CD4-positive, CD25-positive, alpha-beta regulatory T cell (primary cell): ENCODE results near the gene C5orf46. TPM values are rescaled to one million over a fixed set of nuclear protein-coding genes. Genes with fewer than 3 reads are reported as not detected.
A peak's percentile ranks its signal among the peaks of the same experiment; 100 is the strongest.
"Not testable (repeated sequence)": the region's sequence is repeated elsewhere in the genome, so short reads cannot be mapped to it uniquely, and the experiment has no call there.

Experiments
- ATAC-seq, 2 donors: fragments of 150-1000 bp; cut with Tn5 transposase; one replicate each; pipeline ENCODE4 v1.10.0; 2021; ENCODE audit warnings: low read depth in 2 of 2, moderate number of reproducible peaks in 2 of 2, moderate library complexity in 1 of 2
- DNase-seq, 3 donors: peaks; one replicate each; pipeline versions ENCODE4 v3.0.0 to v3.0.0-alpha.2; 2012 to 2022; ENCODE audit warnings: mixed read lengths in 1 of 3
- H3K27ac ChIP-seq: one replicate; pipeline ENCODE4 v1.7.0; 2013; ENCODE audit warnings: mild to moderate bottlenecking, low read length; ENCODE audit not compliant: insufficient read depth, poor library complexity, severe bottlenecking
- H3K27me3 ChIP-seq: one replicate; pipeline ENCODE4 v1.7.0; 2013; ENCODE audit warnings: low read length; ENCODE audit not compliant: control insufficient read depth, insufficient read depth
- H3K36me3 ChIP-seq: one replicate; pipeline ENCODE4 v1.7.0; 2013; ENCODE audit warnings: mild to moderate bottlenecking, low read length, moderate library complexity; ENCODE audit not compliant: control insufficient read depth, insufficient read depth
- H3K4me1 ChIP-seq: 2 replicates; pipeline ENCODE4 v1.7.0; 2013; ENCODE audit warnings: mild to moderate bottlenecking, low read length; ENCODE audit not compliant: insufficient read depth, control insufficient read depth, poor library complexity, severe bottlenecking
- H3K4me3 ChIP-seq: one replicate; pipeline ENCODE4 v1.7.0; 2013; ENCODE audit warnings: low read depth, mild to moderate bottlenecking, low read length, moderate library complexity
- H3K9me3 ChIP-seq, 2 experiments: 1 replicate in 1 of 2; 2 replicates in 1 of 2; pipeline ENCODE4 v1.7.0; 2013; ENCODE audit warnings: low read length in 2 of 2, mild to moderate bottlenecking in 1 of 2, moderate library complexity in 1 of 2; ENCODE audit not compliant: control insufficient read depth in 2 of 2
- H3K27ac Mint-ChIP-seq, 3 donors: one replicate each; pipeline ENCODE4 v1.8.0; 2020 to 2022; ENCODE audit warnings: mild to moderate bottlenecking in 3 of 3, mixed read lengths in 3 of 3, moderate library complexity in 2 of 3
- H3K27me3 Mint-ChIP-seq: one replicate; pipeline ENCODE4 v1.8.0; 2022; ENCODE audit warnings: mild to moderate bottlenecking, mixed read lengths
- H3K36me3 Mint-ChIP-seq: one replicate; pipeline ENCODE4 v1.8.0; 2020; ENCODE audit warnings: mixed read lengths
- H3K4me1 Mint-ChIP-seq, 4 donors: one replicate each; pipeline ENCODE4 v1.8.0; 2020 to 2022; ENCODE audit warnings: mixed read lengths in 4 of 4, mild to moderate bottlenecking in 1 of 4
- H3K4me3 Mint-ChIP-seq, 4 donors: one replicate each; pipeline ENCODE4 v1.8.0; 2020 to 2022; ENCODE audit warnings: mild to moderate bottlenecking in 4 of 4, mixed read lengths in 4 of 4, moderate library complexity in 3 of 4
- H3K9me3 Mint-ChIP-seq, 7 donors: one replicate each; pipeline ENCODE4 v1.8.0; 2020 to 2022; ENCODE audit warnings: mixed read lengths in 7 of 7, mild to moderate bottlenecking in 3 of 7, moderate library complexity in 2 of 7
- polyA plus RNA-seq, 4 donors: library from polyadenylated mRNA; unstranded; fragments of 300-500 nt; fragmentation: Illumina TruSeq; gene quantifications; one replicate each; pipeline ENCODE4 v1.2.3, GENCODE V29; 2021
- total RNA-seq: library from RNA; stranded (reverse); gene quantifications from one replicate; pipeline ENCODE4 v1.2.3, GENCODE V29; 2022

Gene C5orf46
- total RNA-seq (not detected), polyA plus RNA-seq (not detected)

GRCh38 chr5:147906326-147907095 is at the start of gene C5orf46:
Gene C5orf46, minus strand, starts transcription at chr5:147906538. Its CDS starts 37 bp downstream, at chr5:147906501.
- DNase-seq: no peak
- no peak within 1 kb of the TSS for H3K4me3 ChIP-seq
- no peaks in the 10 kb centered on the region for H3K4me1 Mint-ChIP-seq
- H3K36me3 ChIP-seq: no peaks in the 10 kb centered on the region
- H3K9me3 ChIP-seq: no peaks in the 10 kb centered on the region
- H3K27ac Mint-ChIP-seq: no peak within 1 kb of the TSS
- no peaks in the 10 kb centered on the region for H3K36me3 Mint-ChIP-seq
- H3K27me3 Mint-ChIP-seq: no peaks in the 10 kb centered on the region
- no peaks in the 10 kb centered on the region for H3K27me3 ChIP-seq
- H3K27ac ChIP-seq: no peak within 1 kb of the TSS
- no peak for ATAC-seq
- H3K4me3 Mint-ChIP-seq: no peak within 1 kb of the TSS
- H3K4me1 ChIP-seq: no peaks in the 10 kb centered on the region
- H3K9me3 Mint-ChIP-seq: peaks cover 0 to 2% (median 0%) of the 10 kb centered on the region in 7 donors

GRCh38 chr5:147954971-147955370 is 48.6 kb upstream of the C5orf46 start:
- no peaks in the 10 kb centered on the region for H3K4me1 ChIP-seq
- H3K27me3 Mint-ChIP-seq: no peaks in the 10 kb centered on the region
- peaks cover 0 to 2% (median 0%) of the 10 kb centered on the region in 7 donors for H3K9me3 Mint-ChIP-seq
- no peaks in the 10 kb centered on the region for H3K36me3 Mint-ChIP-seq
- no peak overlapping the region for H3K27ac ChIP-seq
- H3K4me1 Mint-ChIP-seq: no peaks in the 10 kb centered on the region
- no peak for ATAC-seq
- H3K4me3 ChIP-seq: no peak overlapping the region
- H3K9me3 ChIP-seq: no peaks in the 10 kb centered on the region
- H3K36me3 ChIP-seq: no peaks in the 10 kb centered on the region
- H3K27ac Mint-ChIP-seq: no peak overlapping the region
- no peaks in the 10 kb centered on the region for H3K27me3 ChIP-seq
- DNase-seq: no peak
- no peak overlapping the region for H3K4me3 Mint-ChIP-seq

GRCh38 chr5:147949711-147950573 is 43.6 kb upstream of the C5orf46 start:
- Histone ChIP-seq H3K4me3 (no peak overlapping the region), H3K4me1 (no peaks in the 10 kb centered on the region), H3K36me3 (no peaks in the 10 kb centered on the region), H3K27me3 (no peaks in the 10 kb centered on the region), H3K27ac (no peak overlapping the region), H3K9me3 (no peaks in the 10 kb centered on the region)
- Mint-ChIP-seq H3K27me3 (peaks cover 4% of the 10 kb centered on the region), H3K36me3 (no peaks in the 10 kb centered on the region), H3K27ac (no peak overlapping the region), H3K4me3 (no peak overlapping the region), H3K4me1 (no peaks in the 10 kb centered on the region), H3K9me3 (peaks cover 0 to 2% (median 0%) of the 10 kb centered on the region in 7 donors)
- no peak for ATAC-seq
- peak in 1 of 3 donors; percentile 25 for DNase-seq

GRCh38 chr5:147946658-147947274 is 40.4 kb upstream of the C5orf46 start:
- H3K27me3 ChIP-seq, H3K27ac ChIP-seq, H3K36me3 Mint-ChIP-seq, H3K27ac Mint-ChIP-seq, H3K9me3 Mint-ChIP-seq, H3K4me1 Mint-ChIP-seq, H3K4me3 ChIP-seq, H3K27me3 Mint-ChIP-seq, H3K36me3 ChIP-seq, H3K4me3 Mint-ChIP-seq, H3K9me3 ChIP-seq, DNase-seq, ATAC-seq, H3K4me1 ChIP-seq: not testable (repeated sequence)

GRCh38 chr5:147939431-147940114 is 33.2 kb upstream of the C5orf46 start:
- Histone ChIP-seq H3K9me3 (no peaks in the 10 kb centered on the region), H3K36me3 (no peaks in the 10 kb centered on the region), H3K4me1 (no peaks in the 10 kb centered on the region), H3K4me3 (no peak overlapping the region), H3K27ac (no peak overlapping the region), H3K27me3 (no peaks in the 10 kb centered on the region)
- Mint-ChIP-seq H3K27me3 (peaks cover 6% of the 10 kb centered on the region), H3K4me1 (no peaks in the 10 kb centered on the region), H3K9me3 (peaks cover 0 to 11% (median 0%) of the 10 kb centered on the region in 7 donors), H3K4me3 (peak overlapping the region in 1 of 4 donors; percentile 21), H3K36me3 (no peaks in the 10 kb centered on the region), H3K27ac (no peak overlapping the region)
- DNase-seq: no peak
- ATAC-seq: no peak

- ATAC-seq (no peak), DNase-seq (no peak)
- Histone ChIP-seq H3K4me1 (no peaks in the 10 kb centered on the region), H3K27me3 (no peaks in the 10 kb centered on the region), H3K9me3 (no peaks in the 10 kb centered on the region), H3K27ac (no peak overlapping the region), H3K36me3 (no peaks in the 10 kb centered on the region), H3K4me3 (no peak overlapping the region)
- Mint-ChIP-seq H3K27ac (no peak overlapping the region), H3K36me3 (no peaks in the 10 kb centered on the region), H3K4me1 (no peaks in the 10 kb centered on the region), H3K9me3 (peaks cover 0 to 3% (median 0%) of the 10 kb centered on the region in 7 donors), H3K27me3 (peaks cover 6% of the 10 kb centered on the region), H3K4me3 (no peak overlapping the region)
Observed at GRCh38 chr5:147935032-147935431, 28.7 kb upstream of the C5orf46 start.

GRCh38 chr5:147930769-147931168 is 24.4 kb upstream of the C5orf46 start:
- Mint-ChIP-seq H3K27me3 (no peaks in the 10 kb centered on the region), H3K27ac (no peak overlapping the region), H3K36me3 (no peaks in the 10 kb centered on the region), H3K9me3 (peaks cover 0 to 8% (median 2%) of the 10 kb centered on the region in 7 donors), H3K4me3 (no peak overlapping the region), H3K4me1 (no peaks in the 10 kb centered on the region)
- no peak overlapping the region for H3K4me3 ChIP-seq
- ATAC-seq: no peak
- no peak overlapping the region for H3K27ac ChIP-seq
- no peaks in the 10 kb centered on the region for H3K27me3 ChIP-seq
- H3K36me3 ChIP-seq: no peaks in the 10 kb centered on the region
- no peaks in the 10 kb centered on the region for H3K9me3 ChIP-seq
- DNase-seq: no peak
- no peaks in the 10 kb centered on the region for H3K4me1 ChIP-seq
